Measurements from ENCODE around the gene RACK1.
"Not testable (repeated sequence)": the region's sequence is repeated elsewhere in the genome, so short reads cannot be mapped to it uniquely, and the experiment has no call there.

The RACK1 gene

GRCh38 chr5:181243564-181244343, at the start of gene RACK1:
RACK1 (minus strand) TSS chr5:181243906; CDS start chr5:181243800, 106 bp downstream.
- DNase-seq = no peak

- not testable (repeated sequence) for DNase-seq
These were observed 43.6 kb upstream of the RACK1 start for GRCh38 chr5:181287331-181287730.

- not testable (repeated sequence) for DNase-seq
These were observed 42.4 kb upstream of the RACK1 start for GRCh38 chr5:181285962-181286705.

GRCh38 chr5:181283841-181284755, 40.4 kb upstream of the RACK1 start:
- DNase-seq = not testable (repeated sequence)

GRCh38 chr5:181283347-181283746, 39.6 kb upstream of the RACK1 start:
- DNase-seq = no peak

- DNase-seq = no peak
These were observed 39.2 kb upstream of the RACK1 start for GRCh38 chr5:181282874-181283273.

- not testable (repeated sequence) for DNase-seq
These were observed 38.7 kb upstream of the RACK1 start for GRCh38 chr5:181282415-181282814.

- no peak for DNase-seq
These were observed 38.2 kb upstream of the RACK1 start for GRCh38 chr5:181281984-181282316.

- no peak for DNase-seq
These were observed 37.6 kb upstream of the RACK1 start for GRCh38 chr5:181281077-181281983.

- no peak for DNase-seq
These were observed 36.6 kb upstream of the RACK1 start for GRCh38 chr5:181280251-181280762.

- not testable (repeated sequence) for DNase-seq
These were observed 29.7 kb upstream of the RACK1 start for GRCh38 chr5:181273433-181273744.

- DNase-seq = no peak
These were observed 27.4 kb upstream of the RACK1 start for GRCh38 chr5:181271081-181271480.

- not testable (repeated sequence) for DNase-seq
These were observed 24.2 kb upstream of the RACK1 start for GRCh38 chr5:181267907-181268306.

GRCh38 chr5:181267291-181267904, 23.7 kb upstream of the RACK1 start:
- DNase-seq = not testable (repeated sequence)

GRCh38 chr5:181265092-181265671, 21.5 kb upstream of the RACK1 start:
- DNase-seq = no peak

- no peak for DNase-seq
These were observed 19.9 kb upstream of the RACK1 start for GRCh38 chr5:181263633-181264032.

GRCh38 chr5:181261320-181262049, 17.8 kb upstream of the RACK1 start:
- DNase-seq = no peak

- no peak for DNase-seq
These were observed 17.1 kb upstream of the RACK1 start, which contains the start of gene TRIM52 for GRCh38 chr5:181260720-181261319. TRIM52 (minus strand) TSS chr5:181261143; CDS start chr5:181260813, 330 bp downstream.

GRCh38 chr5:181259974-181260719, 16.4 kb upstream of the RACK1 start:
- DNase-seq = no peak

Measured in hippocampal formation (tissue), 2 donors.